Loucy (cell line): ENCODE results near the gene DNAJB8.

Experiments used
- H2AFZ ChIP-seq: fragments of 200-600 bp; sonication (generic); 2 replicates; pipeline ENCODE4 v1.6.0; 2016; ENCODE audit warnings: antibody characterized with exemption, mild to moderate bottlenecking, low read length, moderate library complexity
- H3F3A ChIP-seq: fragments of 200-600 bp; 2 replicates; pipeline ENCODE4 v1.6.0; 2016; ENCODE audit warnings: antibody characterized with exemption, low read depth, mild to moderate bottlenecking
- H3K27me3 ChIP-seq: fragments of 200-600 bp; sonication (generic); 2 replicates; pipeline ENCODE4 v1.6.1; 2014; ENCODE audit warnings: low read length, mild to moderate bottlenecking; ENCODE audit not compliant: insufficient read depth, poor library complexity, severe bottlenecking
- H3K36me3 ChIP-seq: fragments of 200-600 bp; sonication (generic); 2 replicates; pipeline ENCODE4 v1.6.1; 2016; ENCODE audit warnings: low read length; ENCODE audit not compliant: insufficient read depth
- H3K4me1 ChIP-seq: fragments of 200-600 bp; sonication (generic); 2 replicates; pipeline ENCODE4 v1.5.1; 2014; ENCODE audit warnings: low read length, mild to moderate bottlenecking; ENCODE audit not compliant: insufficient read depth, poor library complexity, severe bottlenecking
- H3K4me2 ChIP-seq: fragments of 200-600 bp; sonication (generic); 2 replicates; pipeline ENCODE4 v1.6.0; 2014; ENCODE audit warnings: antibody characterized with exemption, low read length, low read depth, mild to moderate bottlenecking; ENCODE audit not compliant: poor library complexity, severe bottlenecking
- H3K4me3 ChIP-seq: fragments of 200-600 bp; sonication (generic); 2 replicates; pipeline ENCODE4 v1.5.1; 2014; ENCODE audit warnings: low read length, mild to moderate bottlenecking, mixed read lengths; ENCODE audit not compliant: poor library complexity, severe bottlenecking
- H3K79me2 ChIP-seq: fragments of 200-600 bp; sonication (generic); 2 replicates; pipeline ENCODE4 v1.6.1; 2014; ENCODE audit warnings: low read length; ENCODE audit not compliant: insufficient read depth
- H3K9ac ChIP-seq: fragments of 200-600 bp; sonication (generic); 2 replicates; pipeline ENCODE4 v1.6.0; 2014; ENCODE audit warnings: mild to moderate bottlenecking, low read depth, low read length, moderate library complexity; ENCODE audit not compliant: poor library complexity, severe bottlenecking
- H3K9me2 ChIP-seq: fragments of 200-600 bp; sonication (generic); replicated peaks from 2 replicates; pipeline ENCODE4 v1.6.1; 2016; ENCODE audit warnings: low read depth, low read length, mixed read lengths
- H3K9me3 ChIP-seq: fragments of 200-600 bp; sonication (generic); 2 replicates; pipeline ENCODE4 v1.6.1; 2014; ENCODE audit warnings: mild to moderate bottlenecking, antibody characterized with exemption, low read length, low read depth; ENCODE audit not compliant: insufficient read depth
- H4K20me1 ChIP-seq: fragments of 200-600 bp; sonication (generic); 2 replicates; pipeline ENCODE4 v1.6.0; 2014; ENCODE audit warnings: antibody characterized with exemption, low read length, mild to moderate bottlenecking; ENCODE audit not compliant: insufficient read depth, poor library complexity, severe bottlenecking
- EZH2phosphoT487 ChIP-seq: fragments of 200-600 bp; IDR thresholded peaks from 2 replicates; pipeline ENCODE4 v1.6.1; 2018; ENCODE audit warnings: antibody characterized with exemption, mild to moderate bottlenecking, moderate library complexity, borderline replicate concordance
- TF ChIP-seq, protein P1 (sequence below): fragments of 200-600 bp; sonication (generic); conservative IDR thresholded peaks from 2 replicates; pipeline ENCODE4 v1.5.1; 2014; ENCODE audit warnings: mild to moderate bottlenecking, antibody characterized with exemption, low read length

Gene DNAJB8

DNA sequence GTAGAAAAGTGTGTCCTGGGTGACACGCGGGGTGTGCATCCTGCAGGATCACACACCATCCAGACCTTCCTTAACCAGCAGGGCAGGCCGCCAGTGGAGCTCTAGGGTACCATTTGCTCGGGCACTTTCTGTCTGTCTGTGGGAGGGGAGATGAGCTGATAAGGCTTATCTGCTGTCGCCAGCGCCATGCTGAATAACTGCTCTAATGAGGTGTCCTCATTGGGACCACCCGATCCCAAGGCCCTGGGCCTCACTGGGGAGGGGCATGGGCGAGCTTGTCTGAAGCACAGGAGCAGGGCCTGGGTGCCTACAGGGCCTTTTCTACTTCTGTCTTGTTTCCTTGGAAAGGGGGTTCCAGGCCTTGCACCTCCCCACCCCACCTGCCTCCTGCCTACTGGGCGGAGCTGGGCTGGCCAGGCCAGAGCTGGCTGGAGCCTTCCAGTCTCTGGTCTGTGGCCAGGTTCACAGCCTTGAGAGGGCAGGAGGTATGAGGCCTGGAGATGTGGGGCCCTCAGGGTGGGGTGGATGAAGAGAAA lies 28.8 kb upstream of the DNAJB8 start:
- H3K27me3 ChIP-seq, result no peaks in the 10 kb centered on the region
- H3K9ac ChIP-seq, result peak overlapping the region; percentile 39
- H3K9me2 ChIP-seq, result no peaks in the 10 kb centered on the region
- no peaks in the 10 kb centered on the region for H3K9me3 ChIP-seq
- TF ChIP-seq, protein P1, sequence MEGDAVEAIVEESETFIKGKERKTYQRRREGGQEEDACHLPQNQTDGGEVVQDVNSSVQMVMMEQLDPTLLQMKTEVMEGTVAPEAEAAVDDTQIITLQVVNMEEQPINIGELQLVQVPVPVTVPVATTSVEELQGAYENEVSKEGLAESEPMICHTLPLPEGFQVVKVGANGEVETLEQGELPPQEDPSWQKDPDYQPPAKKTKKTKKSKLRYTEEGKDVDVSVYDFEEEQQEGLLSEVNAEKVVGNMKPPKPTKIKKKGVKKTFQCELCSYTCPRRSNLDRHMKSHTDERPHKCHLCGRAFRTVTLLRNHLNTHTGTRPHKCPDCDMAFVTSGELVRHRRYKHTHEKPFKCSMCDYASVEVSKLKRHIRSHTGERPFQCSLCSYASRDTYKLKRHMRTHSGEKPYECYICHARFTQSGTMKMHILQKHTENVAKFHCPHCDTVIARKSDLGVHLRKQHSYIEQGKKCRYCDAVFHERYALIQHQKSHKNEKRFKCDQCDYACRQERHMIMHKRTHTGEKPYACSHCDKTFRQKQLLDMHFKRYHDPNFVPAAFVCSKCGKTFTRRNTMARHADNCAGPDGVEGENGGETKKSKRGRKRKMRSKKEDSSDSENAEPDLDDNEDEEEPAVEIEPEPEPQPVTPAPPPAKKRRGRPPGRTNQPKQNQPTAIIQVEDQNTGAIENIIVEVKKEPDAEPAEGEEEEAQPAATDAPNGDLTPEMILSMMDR, result no peak
- no peak for TF ChIP-seq EZH2phosphoT487
- no peak overlapping the region for H2AFZ ChIP-seq
- no peaks in the 10 kb centered on the region for H3K79me2 ChIP-seq
- no peaks in the 10 kb centered on the region for H3F3A ChIP-seq
- no peak overlapping the region for H3K4me3 ChIP-seq
- no peak overlapping the region for H3K4me2 ChIP-seq
- no peaks in the 10 kb centered on the region for H3K36me3 ChIP-seq
- no peaks in the 10 kb centered on the region for H4K20me1 ChIP-seq
- H3K4me1 ChIP-seq, result peaks cover 10% of the 10 kb centered on the region

DNA sequence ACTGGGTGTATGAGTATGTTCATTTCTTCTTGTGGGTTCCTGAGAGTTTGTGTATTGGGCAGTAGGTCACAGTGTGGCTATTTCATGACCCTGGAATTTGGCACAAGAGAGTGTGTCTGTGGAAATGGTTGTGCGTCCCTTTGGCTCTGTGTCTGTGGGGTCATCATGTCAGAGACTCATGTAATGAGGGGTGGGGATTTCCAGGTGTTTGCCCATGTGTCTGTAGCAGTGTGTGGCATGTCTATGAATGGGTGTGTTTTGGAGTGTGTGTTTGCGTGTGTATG lies 27.6 kb upstream of the DNAJB8 start:
- Histone ChIP-seq H3K9me3 (no peaks in the 10 kb centered on the region), H3K79me2 (no peaks in the 10 kb centered on the region), H3K9ac (no peak overlapping the region), H3K4me3 (no peak overlapping the region), H3K4me1 (peaks cover 10% of the 10 kb centered on the region), H3K27me3 (no peaks in the 10 kb centered on the region), H4K20me1 (no peaks in the 10 kb centered on the region), H2AFZ (no peak overlapping the region), H3K9me2 (no peaks in the 10 kb centered on the region), H3F3A (no peaks in the 10 kb centered on the region), H3K36me3 (no peaks in the 10 kb centered on the region), H3K4me2 (no peak overlapping the region)
- no peak for TF ChIP-seq EZH2phosphoT487
- TF ChIP-seq, protein P1, result no peak

- no peaks in the 10 kb centered on the region for H3K9me3 ChIP-seq
- H4K20me1 ChIP-seq, result no peaks in the 10 kb centered on the region
- H3K9ac ChIP-seq, result no peak overlapping the region
Observed at GRCh38 chr3:128493570-128494366, 27.1 kb upstream of the DNAJB8 start.

More at GRCh38 chr3:128493570-128494366, 27.1 kb upstream of the DNAJB8 start:
- Histone ChIP-seq H3K36me3 (no peaks in the 10 kb centered on the region), H3K4me3 (no peak overlapping the region), H3K4me2 (no peak overlapping the region), H3K9me2 (no peaks in the 10 kb centered on the region), H3K4me1 (peaks cover 10% of the 10 kb centered on the region), H3K27me3 (no peaks in the 10 kb centered on the region), H3K79me2 (no peaks in the 10 kb centered on the region), H3F3A (no peaks in the 10 kb centered on the region), H2AFZ (no peak overlapping the region)
- TF ChIP-seq, protein P1, result no peak
- TF ChIP-seq EZH2phosphoT487, result no peak
